GM03348 (cell line): ENCODE data around the gene INPP4B.

Experiments
- DNase-seq: peaks from one replicate; pipeline ENCODE4 v3.0.0; 2012; ENCODE audit warnings: low spot score

Gene INPP4B

GRCh38 chr4:142226014-142226413 lies 620.1 kb downstream of the INPP4B start:
- no peak for DNase-seq

GRCh38 chr4:142222127-142222526 lies 624.0 kb downstream of the INPP4B start:
- no peak for DNase-seq

GRCh38 chr4:142218726-142219125 lies 627.4 kb downstream of the INPP4B start:
- DNase-seq: no peak

GRCh38 chr4:142211444-142211843 lies 634.7 kb downstream of the INPP4B start:
- no peak for DNase-seq

- no peak for DNase-seq
Measured at GRCh38 chr4:142203505-142203904, 642.6 kb downstream of the INPP4B start.

GRCh38 chr4:142202404-142203332 lies 643.4 kb downstream of the INPP4B start:
- DNase-seq: no peak

GRCh38 chr4:142201041-142201440 lies 645.1 kb downstream of the INPP4B start:
- DNase-seq: no peak

GRCh38 chr4:142194905-142195304 lies 651.2 kb downstream of the INPP4B start:
- DNase-seq: peak; percentile 5

- DNase-seq: peak; percentile 7
Measured at GRCh38 chr4:142191901-142192300, 654.2 kb downstream of the INPP4B start.

GRCh38 chr4:142181021-142181420 lies 665.1 kb downstream of the INPP4B start:
- DNase-seq: no peak

- DNase-seq: no peak
Measured at GRCh38 chr4:142169216-142169615, 676.9 kb downstream of the INPP4B start.

- peak; percentile 4 for DNase-seq
Measured at GRCh38 chr4:142168181-142168580, 677.9 kb downstream of the INPP4B start.

- DNase-seq: no peak
Measured at GRCh38 chr4:142164767-142165500, 681.2 kb downstream of the INPP4B start.

GRCh38 chr4:142161086-142161485 lies 685.0 kb downstream of the INPP4B start:
- DNase-seq: no peak

- DNase-seq: no peak
Measured at GRCh38 chr4:142160509-142160908, 685.6 kb downstream of the INPP4B start.

- DNase-seq: no peak
Measured at GRCh38 chr4:142158980-142159379, 687.1 kb downstream of the INPP4B start.

GRCh38 chr4:142156256-142156655 lies 689.8 kb downstream of the INPP4B start:
- DNase-seq: peak; percentile 5

GRCh38 chr4:142155347-142155746 lies 690.8 kb downstream of the INPP4B start:
- no peak for DNase-seq

GRCh38 chr4:142150483-142150882 lies 695.6 kb downstream of the INPP4B start:
- no peak for DNase-seq

GRCh38 chr4:142144813-142145212 lies 701.3 kb downstream of the INPP4B start:
- no peak for DNase-seq

- DNase-seq: no peak
Measured at GRCh38 chr4:142142366-142143054, 703.6 kb downstream of the INPP4B start.

- no peak for DNase-seq
Measured at GRCh38 chr4:142141224-142141623, 704.9 kb downstream of the INPP4B start.

- DNase-seq: no peak
Measured at GRCh38 chr4:142130666-142131065, 715.4 kb downstream of the INPP4B start.
